ENCODE data around the gene ZNHIT6.

DNA sequence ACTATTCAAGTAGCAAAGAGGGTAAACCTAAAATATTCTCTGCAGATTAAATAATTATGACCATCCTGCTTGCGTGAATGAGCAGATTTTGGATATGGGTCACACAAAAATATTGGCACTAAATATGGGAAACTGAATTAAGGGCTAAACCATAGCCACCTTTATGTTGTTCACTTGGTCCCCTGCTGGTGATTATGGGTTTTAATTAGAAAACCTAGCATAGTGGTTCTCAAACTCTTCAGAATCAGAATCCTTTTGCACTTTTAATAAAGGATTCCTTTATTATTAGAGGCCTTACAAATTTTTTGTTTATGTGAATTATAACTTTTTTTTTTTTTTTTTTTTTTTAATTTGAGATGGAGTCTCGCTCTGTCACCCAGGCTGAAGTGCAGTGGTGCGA lies 38.5 kb upstream of the ZNHIT6 start:
- TF ChIP-seq, protein P1, sequence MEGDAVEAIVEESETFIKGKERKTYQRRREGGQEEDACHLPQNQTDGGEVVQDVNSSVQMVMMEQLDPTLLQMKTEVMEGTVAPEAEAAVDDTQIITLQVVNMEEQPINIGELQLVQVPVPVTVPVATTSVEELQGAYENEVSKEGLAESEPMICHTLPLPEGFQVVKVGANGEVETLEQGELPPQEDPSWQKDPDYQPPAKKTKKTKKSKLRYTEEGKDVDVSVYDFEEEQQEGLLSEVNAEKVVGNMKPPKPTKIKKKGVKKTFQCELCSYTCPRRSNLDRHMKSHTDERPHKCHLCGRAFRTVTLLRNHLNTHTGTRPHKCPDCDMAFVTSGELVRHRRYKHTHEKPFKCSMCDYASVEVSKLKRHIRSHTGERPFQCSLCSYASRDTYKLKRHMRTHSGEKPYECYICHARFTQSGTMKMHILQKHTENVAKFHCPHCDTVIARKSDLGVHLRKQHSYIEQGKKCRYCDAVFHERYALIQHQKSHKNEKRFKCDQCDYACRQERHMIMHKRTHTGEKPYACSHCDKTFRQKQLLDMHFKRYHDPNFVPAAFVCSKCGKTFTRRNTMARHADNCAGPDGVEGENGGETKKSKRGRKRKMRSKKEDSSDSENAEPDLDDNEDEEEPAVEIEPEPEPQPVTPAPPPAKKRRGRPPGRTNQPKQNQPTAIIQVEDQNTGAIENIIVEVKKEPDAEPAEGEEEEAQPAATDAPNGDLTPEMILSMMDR (IDR thresholded peaks at IDR 0.05) = 0 out of 2 replicates have a peak, but pooled peaks have one; percentile 9
- TF ChIP-seq, protein P2, sequence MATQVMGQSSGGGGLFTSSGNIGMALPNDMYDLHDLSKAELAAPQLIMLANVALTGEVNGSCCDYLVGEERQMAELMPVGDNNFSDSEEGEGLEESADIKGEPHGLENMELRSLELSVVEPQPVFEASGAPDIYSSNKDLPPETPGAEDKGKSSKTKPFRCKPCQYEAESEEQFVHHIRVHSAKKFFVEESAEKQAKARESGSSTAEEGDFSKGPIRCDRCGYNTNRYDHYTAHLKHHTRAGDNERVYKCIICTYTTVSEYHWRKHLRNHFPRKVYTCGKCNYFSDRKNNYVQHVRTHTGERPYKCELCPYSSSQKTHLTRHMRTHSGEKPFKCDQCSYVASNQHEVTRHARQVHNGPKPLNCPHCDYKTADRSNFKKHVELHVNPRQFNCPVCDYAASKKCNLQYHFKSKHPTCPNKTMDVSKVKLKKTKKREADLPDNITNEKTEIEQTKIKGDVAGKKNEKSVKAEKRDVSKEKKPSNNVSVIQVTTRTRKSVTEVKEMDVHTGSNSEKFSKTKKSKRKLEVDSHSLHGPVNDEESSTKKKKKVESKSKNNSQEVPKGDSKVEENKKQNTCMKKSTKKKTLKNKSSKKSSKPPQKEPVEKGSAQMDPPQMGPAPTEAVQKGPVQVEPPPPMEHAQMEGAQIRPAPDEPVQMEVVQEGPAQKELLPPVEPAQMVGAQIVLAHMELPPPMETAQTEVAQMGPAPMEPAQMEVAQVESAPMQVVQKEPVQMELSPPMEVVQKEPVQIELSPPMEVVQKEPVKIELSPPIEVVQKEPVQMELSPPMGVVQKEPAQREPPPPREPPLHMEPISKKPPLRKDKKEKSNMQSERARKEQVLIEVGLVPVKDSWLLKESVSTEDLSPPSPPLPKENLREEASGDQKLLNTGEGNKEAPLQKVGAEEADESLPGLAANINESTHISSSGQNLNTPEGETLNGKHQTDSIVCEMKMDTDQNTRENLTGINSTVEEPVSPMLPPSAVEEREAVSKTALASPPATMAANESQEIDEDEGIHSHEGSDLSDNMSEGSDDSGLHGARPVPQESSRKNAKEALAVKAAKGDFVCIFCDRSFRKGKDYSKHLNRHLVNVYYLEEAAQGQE (IDR thresholded peaks at IDR 0.05; ENCODE audit: low read depth, low read length) = no peak
- TF ChIP-seq, protein P3, sequence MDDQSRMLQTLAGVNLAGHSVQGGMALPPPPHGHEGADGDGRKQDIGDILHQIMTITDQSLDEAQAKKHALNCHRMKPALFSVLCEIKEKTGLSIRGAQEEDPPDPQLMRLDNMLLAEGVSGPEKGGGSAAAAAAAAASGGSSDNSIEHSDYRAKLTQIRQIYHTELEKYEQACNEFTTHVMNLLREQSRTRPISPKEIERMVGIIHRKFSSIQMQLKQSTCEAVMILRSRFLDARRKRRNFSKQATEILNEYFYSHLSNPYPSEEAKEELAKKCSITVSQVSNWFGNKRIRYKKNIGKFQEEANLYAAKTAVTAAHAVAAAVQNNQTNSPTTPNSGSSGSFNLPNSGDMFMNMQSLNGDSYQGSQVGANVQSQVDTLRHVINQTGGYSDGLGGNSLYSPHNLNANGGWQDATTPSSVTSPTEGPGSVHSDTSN (IDR thresholded peaks at IDR 0.05) = no peak
- TF ChIP-seq POLR2AphosphoS5 (IDR thresholded peaks at IDR 0.05; ENCODE audit: low read depth, low read length) (no peak), RXRA (IDR thresholded peaks at IDR 0.05; ENCODE audit: borderline replicate concordance, low read depth) (no peak), JUND (IDR thresholded peaks at IDR 0.05) (no peak), SIN3A (IDR thresholded peaks at IDR 0.05; ENCODE audit: borderline replicate concordance, low read depth, low read length) (no peak), SMC3 (IDR thresholded peaks at IDR 0.05; ENCODE audit: low read depth, low read length) (no peak), CHD2 (IDR thresholded peaks at IDR 0.05; ENCODE audit: low read length, partially characterized antibody) (no peak), TCF12 (IDR thresholded peaks at IDR 0.05) (no peak)
- TF ChIP-seq, protein P4, sequence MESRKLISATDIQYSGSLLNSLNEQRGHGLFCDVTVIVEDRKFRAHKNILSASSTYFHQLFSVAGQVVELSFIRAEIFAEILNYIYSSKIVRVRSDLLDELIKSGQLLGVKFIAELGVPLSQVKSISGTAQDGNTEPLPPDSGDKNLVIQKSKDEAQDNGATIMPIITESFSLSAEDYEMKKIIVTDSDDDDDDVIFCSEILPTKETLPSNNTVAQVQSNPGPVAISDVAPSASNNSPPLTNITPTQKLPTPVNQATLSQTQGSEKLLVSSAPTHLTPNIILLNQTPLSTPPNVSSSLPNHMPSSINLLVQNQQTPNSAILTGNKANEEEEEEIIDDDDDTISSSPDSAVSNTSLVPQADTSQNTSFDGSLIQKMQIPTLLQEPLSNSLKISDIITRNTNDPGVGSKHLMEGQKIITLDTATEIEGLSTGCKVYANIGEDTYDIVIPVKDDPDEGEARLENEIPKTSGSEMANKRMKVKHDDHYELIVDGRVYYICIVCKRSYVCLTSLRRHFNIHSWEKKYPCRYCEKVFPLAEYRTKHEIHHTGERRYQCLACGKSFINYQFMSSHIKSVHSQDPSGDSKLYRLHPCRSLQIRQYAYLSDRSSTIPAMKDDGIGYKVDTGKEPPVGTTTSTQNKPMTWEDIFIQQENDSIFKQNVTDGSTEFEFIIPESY (IDR thresholded peaks at IDR 0.05; ENCODE audit: borderline replicate concordance, low read depth) = no peak
- TF ChIP-seq, protein P5, sequence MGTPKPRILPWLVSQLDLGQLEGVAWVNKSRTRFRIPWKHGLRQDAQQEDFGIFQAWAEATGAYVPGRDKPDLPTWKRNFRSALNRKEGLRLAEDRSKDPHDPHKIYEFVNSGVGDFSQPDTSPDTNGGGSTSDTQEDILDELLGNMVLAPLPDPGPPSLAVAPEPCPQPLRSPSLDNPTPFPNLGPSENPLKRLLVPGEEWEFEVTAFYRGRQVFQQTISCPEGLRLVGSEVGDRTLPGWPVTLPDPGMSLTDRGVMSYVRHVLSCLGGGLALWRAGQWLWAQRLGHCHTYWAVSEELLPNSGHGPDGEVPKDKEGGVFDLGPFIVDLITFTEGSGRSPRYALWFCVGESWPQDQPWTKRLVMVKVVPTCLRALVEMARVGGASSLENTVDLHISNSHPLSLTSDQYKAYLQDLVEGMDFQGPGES (IDR thresholded peaks at IDR 0.05; ENCODE audit: low read depth, low read length) = no peak
- TF ChIP-seq, protein P6, sequence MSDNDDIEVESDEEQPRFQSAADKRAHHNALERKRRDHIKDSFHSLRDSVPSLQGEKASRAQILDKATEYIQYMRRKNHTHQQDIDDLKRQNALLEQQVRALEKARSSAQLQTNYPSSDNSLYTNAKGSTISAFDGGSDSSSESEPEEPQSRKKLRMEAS (IDR thresholded peaks at IDR 0.05; ENCODE audit: low read depth) = no peak

Measured in SK-N-SH (cell line).